Smooth muscle cell (in vitro differentiated cells): ENCODE measurements around the gene ATP6AP2. TPM values are rescaled to one million over a fixed set of nuclear protein-coding genes. Genes with fewer than 3 reads are reported as not detected.

Source experiments
- DNase-seq: peaks from one replicate; lab custom pipeline; 2025; ENCODE audit not compliant: unreplicated experiment; lab: John Stamatoyannopoulos, UW
- H2AFZ ChIP-seq: fragments of 200-600 bp; sonication (generic); 2 replicates; pipeline ENCODE4 v1.6.0; 2016; ENCODE audit warnings: antibody characterized with exemption, low read depth, mild to moderate bottlenecking
- H3F3A ChIP-seq: fragments of 200-600 bp; sonication (generic); 2 replicates; pipeline ENCODE4 v1.6.0; 2017; ENCODE audit warnings: antibody characterized with exemption, low read depth
- H3K27ac ChIP-seq: fragments of 200-600 bp; sonication (generic); 2 replicates; pipeline ENCODE4 v1.5.1; 2016; ENCODE audit warnings: low read depth, mild to moderate bottlenecking
- H3K27me3 ChIP-seq: fragments of 200-600 bp; sonication (generic); 2 replicates; pipeline ENCODE4 v1.6.1; 2016; ENCODE audit warnings: low read depth, mild to moderate bottlenecking
- H3K36me3 ChIP-seq: fragments of 200-600 bp; sonication (generic); 2 replicates; pipeline ENCODE4 v1.5.1; 2016; ENCODE audit warnings: low read depth
- H3K4me1 ChIP-seq: fragments of 200-600 bp; sonication (generic); 2 replicates; pipeline ENCODE4 v1.5.1; 2016; ENCODE audit warnings: low read depth
- H3K4me2 ChIP-seq: fragments of 200-600 bp; sonication (generic); 2 replicates; pipeline ENCODE4 v1.6.0; 2016; ENCODE audit warnings: mild to moderate bottlenecking
- H3K4me3 ChIP-seq: fragments of 200-600 bp; sonication (generic); 2 replicates; pipeline ENCODE4 v1.5.1; 2016; ENCODE audit warnings: mild to moderate bottlenecking
- H3K79me2 ChIP-seq: fragments of 200-600 bp; sonication (generic); 2 replicates; pipeline ENCODE4 v1.6.0; 2016; ENCODE audit warnings: low read depth, mild to moderate bottlenecking
- H3K9ac ChIP-seq: fragments of 200-600 bp; sonication (generic); 2 replicates; pipeline ENCODE4 v1.6.0; 2016; ENCODE audit warnings: low read depth
- H3K9me3 ChIP-seq: fragments of 200-600 bp; sonication (generic); replicated peaks from 2 replicates; pipeline ENCODE4 v1.5.1; 2016; ENCODE audit warnings: low read depth
- H4K20me1 ChIP-seq: fragments of 200-600 bp; sonication (generic); 2 replicates; pipeline ENCODE4 v1.6.0; 2016; ENCODE audit warnings: low read depth
- WGBS: methylation state at CpG from one replicate; pipeline ENCODE4 v1.1.7; 2016; ENCODE audit warnings: low lambda C conversion rate; 5-methylcytosine and 5-hydroxymethylcytosine counted together
- polyA plus RNA-seq: library from polyadenylated mRNA; unstranded; fragments of >200 nt; fragmentation: Nextera tagmentation; extraction: Ambion mirVana; gene quantifications from 2 replicates; pipeline ENCODE4 v1.2.1, GENCODE V29; 2016
- total RNA-seq: library from RNA; depleted of rRNA; stranded (reverse); fragments of >200 nt; gene quantifications from 2 replicates; pipeline ENCODE4 v1.2.3, GENCODE V29; 2014
- TF ChIP-seq, protein P1 (sequence below): fragments of 200-600 bp; sonication (generic); IDR thresholded peaks from 2 replicates; pipeline ENCODE4 v1.5.1; 2017; ENCODE audit warnings: borderline replicate concordance, mild to moderate bottlenecking, antibody characterized with exemption; ENCODE audit not compliant: insufficient read depth, poor library complexity, severe bottlenecking

The ATP6AP2 gene
- total RNA-seq (164 and 205 TPM in 2 replicates), polyA plus RNA-seq (179 and 207 TPM in 2 replicates)

GRCh38 chrX:40580537-40581335, at the start of gene ATP6AP2:
Gene ATP6AP2 (plus strand): TSS chrX:40580970. CDS start chrX:40581066, 96 bp downstream.
- WGBS = 45% methylated on average over 70 of the region's 89 CpGs

DNA sequence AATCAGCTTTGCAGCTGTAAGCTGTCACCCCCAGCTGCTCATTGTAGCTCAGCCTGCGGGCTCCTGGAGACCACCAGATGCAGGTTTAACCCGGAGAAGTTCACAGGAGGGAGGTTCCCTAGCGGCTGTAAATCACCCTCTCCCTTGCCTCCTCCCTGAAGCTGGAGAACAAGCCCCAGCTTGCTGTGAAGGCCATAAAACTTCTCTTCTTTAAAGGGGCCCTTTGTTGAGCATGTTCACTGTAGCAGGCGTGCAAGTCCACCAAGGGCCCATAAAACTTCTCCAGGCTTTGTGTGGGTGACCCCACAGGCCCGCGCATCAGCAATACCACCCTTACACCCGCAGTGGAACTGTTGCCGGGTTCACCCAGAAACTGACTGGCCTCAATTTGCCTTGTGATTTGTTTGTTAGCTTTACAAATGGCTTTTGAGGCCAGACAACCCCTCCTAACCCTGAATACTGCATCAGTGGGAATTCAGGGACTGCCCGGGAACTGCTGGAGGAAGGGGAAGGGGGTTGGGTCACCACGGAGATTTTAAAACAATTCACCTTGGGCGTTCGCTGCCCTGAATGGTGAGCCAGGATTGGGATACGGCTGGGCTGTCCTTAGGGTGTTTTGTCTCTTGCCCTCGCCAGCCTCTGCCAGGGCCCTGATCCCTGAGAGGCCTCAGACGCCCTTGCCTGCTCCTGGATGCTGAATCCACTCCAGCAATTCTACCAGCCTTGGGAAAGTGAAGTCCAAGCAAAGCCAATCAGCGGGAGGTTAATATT, 49.5 kb upstream of the ATP6AP2 start:
- no peaks in the 10 kb centered on the region for H3K79me2 ChIP-seq
- H3K9ac ChIP-seq = no peak overlapping the region
- no peak for DNase-seq
- H3K4me1 ChIP-seq = peaks cover 6% of the 10 kb centered on the region
- no peaks in the 10 kb centered on the region for H3K9me3 ChIP-seq
- WGBS = 44% methylated on average over 16 of the region's 16 CpGs
- TF ChIP-seq, protein P1, sequence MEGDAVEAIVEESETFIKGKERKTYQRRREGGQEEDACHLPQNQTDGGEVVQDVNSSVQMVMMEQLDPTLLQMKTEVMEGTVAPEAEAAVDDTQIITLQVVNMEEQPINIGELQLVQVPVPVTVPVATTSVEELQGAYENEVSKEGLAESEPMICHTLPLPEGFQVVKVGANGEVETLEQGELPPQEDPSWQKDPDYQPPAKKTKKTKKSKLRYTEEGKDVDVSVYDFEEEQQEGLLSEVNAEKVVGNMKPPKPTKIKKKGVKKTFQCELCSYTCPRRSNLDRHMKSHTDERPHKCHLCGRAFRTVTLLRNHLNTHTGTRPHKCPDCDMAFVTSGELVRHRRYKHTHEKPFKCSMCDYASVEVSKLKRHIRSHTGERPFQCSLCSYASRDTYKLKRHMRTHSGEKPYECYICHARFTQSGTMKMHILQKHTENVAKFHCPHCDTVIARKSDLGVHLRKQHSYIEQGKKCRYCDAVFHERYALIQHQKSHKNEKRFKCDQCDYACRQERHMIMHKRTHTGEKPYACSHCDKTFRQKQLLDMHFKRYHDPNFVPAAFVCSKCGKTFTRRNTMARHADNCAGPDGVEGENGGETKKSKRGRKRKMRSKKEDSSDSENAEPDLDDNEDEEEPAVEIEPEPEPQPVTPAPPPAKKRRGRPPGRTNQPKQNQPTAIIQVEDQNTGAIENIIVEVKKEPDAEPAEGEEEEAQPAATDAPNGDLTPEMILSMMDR = no peak
- peak overlapping the region; percentile 71 for H3K4me2 ChIP-seq
- H4K20me1 ChIP-seq = no peaks in the 10 kb centered on the region
- no peak overlapping the region for H3K4me3 ChIP-seq
- H3K27ac ChIP-seq = peak overlapping the region; percentile 23
- no peaks in the 10 kb centered on the region for H3F3A ChIP-seq
- peak overlapping the region; percentile 93 for H2AFZ ChIP-seq
- H3K27me3 ChIP-seq = no peaks in the 10 kb centered on the region
- no peaks in the 10 kb centered on the region for H3K36me3 ChIP-seq

More at GRCh38 chrX:40580537-40581335, at the start of gene ATP6AP2:
- no peaks in the 10 kb centered on the region for H3F3A ChIP-seq
- no peaks in the 10 kb centered on the region for H3K36me3 ChIP-seq
- peak within 1 kb of the TSS; percentile 75 for H3K27ac ChIP-seq
- no peaks in the 10 kb centered on the region for H3K27me3 ChIP-seq
- TF ChIP-seq, protein P1 = no peak
- peaks cover 38% of the 10 kb centered on the region for H4K20me1 ChIP-seq
- H3K4me2 ChIP-seq = peak within 1 kb of the TSS; percentile 93
- peak; percentile 48 for DNase-seq
- H3K9me3 ChIP-seq = no peaks in the 10 kb centered on the region
- H3K79me2 ChIP-seq = peaks cover 39% of the 10 kb centered on the region
- peak within 1 kb of the TSS; percentile 72 for H3K4me3 ChIP-seq
- H2AFZ ChIP-seq = peak within 1 kb of the TSS; percentile 87
- H3K4me1 ChIP-seq = peaks cover 7% of the 10 kb centered on the region
- H3K9ac ChIP-seq = peak within 1 kb of the TSS; percentile 85

GRCh38 chrX:40537310-40537709, 43.5 kb upstream of the ATP6AP2 start:
- Histone ChIP-seq H3K79me2 (no peaks in the 10 kb centered on the region), H2AFZ (no peak overlapping the region), H3K4me2 (no peak overlapping the region), H3K4me3 (no peak overlapping the region), H3K4me1 (no peaks in the 10 kb centered on the region), H3K9me3 (no peaks in the 10 kb centered on the region), H3K27me3 (no peaks in the 10 kb centered on the region), H3K9ac (no peak overlapping the region), H3K27ac (no peak overlapping the region), H4K20me1 (no peaks in the 10 kb centered on the region), H3F3A (peaks cover 2% of the 10 kb centered on the region), H3K36me3 (no peaks in the 10 kb centered on the region)
- WGBS = 91% methylated on average over 4 of the region's 4 CpGs
- TF ChIP-seq, protein P1 = no peak
- no peak for DNase-seq
